ENCODE data around the gene LRG1. TPM values are rescaled to one million over a fixed set of nuclear protein-coding genes. Genes with fewer than 3 reads are reported as not detected.

LRG1 gene
- total RNA-seq, 1 experiment from 2014 or later = not detected

DNA sequence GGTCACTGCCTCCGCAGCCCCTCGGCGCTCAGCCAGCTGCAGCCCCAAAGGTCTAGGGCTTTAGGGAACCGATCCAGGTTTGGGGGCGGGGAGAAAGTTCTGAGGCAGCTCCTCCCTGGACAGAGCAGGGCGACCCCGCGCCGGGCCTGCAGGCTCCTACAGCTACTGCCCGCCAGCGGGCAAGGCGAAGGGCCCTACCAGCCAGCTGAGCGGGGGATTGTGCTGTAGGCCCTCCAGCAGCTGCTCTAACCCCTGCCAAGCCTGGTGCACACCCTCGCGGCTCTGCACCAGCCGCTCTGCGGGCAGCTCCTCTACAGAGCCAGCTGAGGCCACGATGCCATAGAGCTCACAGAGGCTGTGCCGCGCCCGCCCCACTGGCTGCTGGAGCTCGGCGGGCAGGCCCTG is 35.5 kb downstream of the LRG1 start:
- no peak overlapping the region for H3K4me3 ChIP-seq (ENCODE audit: low read depth, low read length, poor library complexity, severe bottlenecking)
- peaks cover 6% of the 10 kb centered on the region for H3K36me3 ChIP-seq (ENCODE audit: insufficient read depth, low read length, poor library complexity, severe bottlenecking)
- no peak overlapping the region for H3K27ac ChIP-seq (ENCODE audit: low read depth, low read length, poor library complexity, severe bottlenecking)
- no peaks in the 10 kb centered on the region for H3K9me3 ChIP-seq (ENCODE audit: low read depth, low read length, poor library complexity, severe bottlenecking)
- BruUV-seq (replicated peaks) = no TSS peak
- TF ChIP-seq, protein P1, sequence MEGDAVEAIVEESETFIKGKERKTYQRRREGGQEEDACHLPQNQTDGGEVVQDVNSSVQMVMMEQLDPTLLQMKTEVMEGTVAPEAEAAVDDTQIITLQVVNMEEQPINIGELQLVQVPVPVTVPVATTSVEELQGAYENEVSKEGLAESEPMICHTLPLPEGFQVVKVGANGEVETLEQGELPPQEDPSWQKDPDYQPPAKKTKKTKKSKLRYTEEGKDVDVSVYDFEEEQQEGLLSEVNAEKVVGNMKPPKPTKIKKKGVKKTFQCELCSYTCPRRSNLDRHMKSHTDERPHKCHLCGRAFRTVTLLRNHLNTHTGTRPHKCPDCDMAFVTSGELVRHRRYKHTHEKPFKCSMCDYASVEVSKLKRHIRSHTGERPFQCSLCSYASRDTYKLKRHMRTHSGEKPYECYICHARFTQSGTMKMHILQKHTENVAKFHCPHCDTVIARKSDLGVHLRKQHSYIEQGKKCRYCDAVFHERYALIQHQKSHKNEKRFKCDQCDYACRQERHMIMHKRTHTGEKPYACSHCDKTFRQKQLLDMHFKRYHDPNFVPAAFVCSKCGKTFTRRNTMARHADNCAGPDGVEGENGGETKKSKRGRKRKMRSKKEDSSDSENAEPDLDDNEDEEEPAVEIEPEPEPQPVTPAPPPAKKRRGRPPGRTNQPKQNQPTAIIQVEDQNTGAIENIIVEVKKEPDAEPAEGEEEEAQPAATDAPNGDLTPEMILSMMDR (conservative IDR thresholded peaks at IDR 0.05; ENCODE audit: low read depth, low read length) = no peak
- no peak for TF ChIP-seq EZH2 (IDR thresholded peaks at IDR 0.05; ENCODE audit: borderline replicate concordance, low read depth, low read length, poor library complexity, severe bottlenecking)
- no peaks in the 10 kb centered on the region for H3K4me1 ChIP-seq (ENCODE audit: insufficient read depth, low read length, poor library complexity, severe bottlenecking)
- ChIA-PET CTCF (no interaction called here), POLR2A (ENCODE audit: low non-redundant PET) (no interaction called here)
- no peaks in the 10 kb centered on the region for H3K27me3 ChIP-seq (replicated peaks; ENCODE audit: insufficient read depth, low read depth, low read length, poor library complexity)
- no peak for DNase-seq (ENCODE audit: low spot score)
- intact Hi-C loops (cut with micrococcal nuclease; ENCODE audit: unreplicated experiment) = no loop called here

GRCh38 chr19:4503825-4504170 is 36.0 kb downstream of the LRG1 start:
- no peaks in the 10 kb centered on the region for H3K27me3 ChIP-seq (replicated peaks; ENCODE audit: insufficient read depth, low read depth, low read length, poor library complexity)
- intact Hi-C loops (cut with micrococcal nuclease; ENCODE audit: unreplicated experiment) = no loop called here
- no peak overlapping the region for H3K27ac ChIP-seq (ENCODE audit: low read depth, low read length, poor library complexity, severe bottlenecking)
- peaks cover 7% of the 10 kb centered on the region for H3K36me3 ChIP-seq (ENCODE audit: insufficient read depth, low read length, poor library complexity, severe bottlenecking)
- H3K4me1 ChIP-seq (ENCODE audit: insufficient read depth, low read length, poor library complexity, severe bottlenecking) = no peaks in the 10 kb centered on the region
- CTCF ChIA-PET = no interaction called here
- no peak overlapping the region for H3K4me3 ChIP-seq (ENCODE audit: low read depth, low read length, poor library complexity, severe bottlenecking)
- no peaks in the 10 kb centered on the region for H3K9me3 ChIP-seq (ENCODE audit: low read depth, low read length, poor library complexity, severe bottlenecking)
- POLR2A ChIA-PET (ENCODE audit: low non-redundant PET) = no interaction called here
- BruUV-seq (replicated peaks) = no TSS peak
- TF ChIP-seq EZH2 (IDR thresholded peaks at IDR 0.05; ENCODE audit: borderline replicate concordance, low read depth, low read length, poor library complexity, severe bottlenecking) = no peak
- TF ChIP-seq, protein P1 (conservative IDR thresholded peaks at IDR 0.05; ENCODE audit: low read depth, low read length) = no peak
- DNase-seq (ENCODE audit: low spot score) = no peak

- DNase-seq (ENCODE audit: low spot score) = no peak
- no peak overlapping the region for H3K27ac ChIP-seq (ENCODE audit: low read depth, low read length, poor library complexity, severe bottlenecking)
- CTCF ChIA-PET = no interaction called here
- intact Hi-C loops (cut with micrococcal nuclease; ENCODE audit: unreplicated experiment) = no loop called here
- POLR2A ChIA-PET (ENCODE audit: low non-redundant PET) = no interaction called here
- no peaks in the 10 kb centered on the region for H3K4me1 ChIP-seq (ENCODE audit: insufficient read depth, low read length, poor library complexity, severe bottlenecking)
- no TSS peak for BruUV-seq (replicated peaks)
- peaks cover 12% of the 10 kb centered on the region for H3K36me3 ChIP-seq (ENCODE audit: insufficient read depth, low read length, poor library complexity, severe bottlenecking)
- no peak overlapping the region for H3K4me3 ChIP-seq (ENCODE audit: low read depth, low read length, poor library complexity, severe bottlenecking)
- no peaks in the 10 kb centered on the region for H3K27me3 ChIP-seq (replicated peaks; ENCODE audit: insufficient read depth, low read depth, low read length, poor library complexity)
- no peaks in the 10 kb centered on the region for H3K9me3 ChIP-seq (ENCODE audit: low read depth, low read length, poor library complexity, severe bottlenecking)
- TF ChIP-seq, protein P1 (conservative IDR thresholded peaks at IDR 0.05; ENCODE audit: low read depth, low read length) = no peak
Observed at GRCh38 chr19:4503132-4503824, 36.6 kb downstream of the LRG1 start.

All from A673 (cell line).